NCI-H345 treated with DMSO at 0.1 percent for 48 hours (cell line): ENCODE data around the gene GJA5.

ENCODE experiments used
- DNase-seq: peaks from one replicate; lab custom pipeline; 2025; ENCODE audit not compliant: unreplicated experiment; lab: John Stamatoyannopoulos, UW

GJA5 gene

GRCh38 chr1:147729315-147729714 is 31.1 kb downstream of the GJA5 start:
- DNase-seq = no peak

DNA sequence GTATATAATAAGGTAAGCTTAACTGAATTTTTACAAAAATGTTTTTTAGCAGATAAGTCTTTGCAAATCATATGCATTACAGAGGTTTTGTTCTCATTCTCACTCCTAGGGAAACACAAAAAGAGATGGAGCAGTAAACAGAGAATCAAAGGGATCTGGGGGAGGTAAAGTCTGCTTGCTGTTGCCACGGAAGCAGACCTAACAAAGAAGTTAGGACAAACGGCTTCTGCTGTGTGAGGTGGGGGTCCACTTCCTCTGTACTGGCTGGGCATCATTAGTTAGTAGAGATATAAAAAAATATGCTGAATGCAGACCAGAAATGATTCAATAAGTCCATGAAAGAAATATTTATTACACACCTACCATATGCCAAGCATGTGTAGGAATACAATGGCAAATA is 34.2 kb downstream of the GJA5 start:
- no peak for DNase-seq

- no peak for DNase-seq
Measured at GRCh38 chr1:147725685-147726084, 34.7 kb downstream of the GJA5 start.

DNA sequence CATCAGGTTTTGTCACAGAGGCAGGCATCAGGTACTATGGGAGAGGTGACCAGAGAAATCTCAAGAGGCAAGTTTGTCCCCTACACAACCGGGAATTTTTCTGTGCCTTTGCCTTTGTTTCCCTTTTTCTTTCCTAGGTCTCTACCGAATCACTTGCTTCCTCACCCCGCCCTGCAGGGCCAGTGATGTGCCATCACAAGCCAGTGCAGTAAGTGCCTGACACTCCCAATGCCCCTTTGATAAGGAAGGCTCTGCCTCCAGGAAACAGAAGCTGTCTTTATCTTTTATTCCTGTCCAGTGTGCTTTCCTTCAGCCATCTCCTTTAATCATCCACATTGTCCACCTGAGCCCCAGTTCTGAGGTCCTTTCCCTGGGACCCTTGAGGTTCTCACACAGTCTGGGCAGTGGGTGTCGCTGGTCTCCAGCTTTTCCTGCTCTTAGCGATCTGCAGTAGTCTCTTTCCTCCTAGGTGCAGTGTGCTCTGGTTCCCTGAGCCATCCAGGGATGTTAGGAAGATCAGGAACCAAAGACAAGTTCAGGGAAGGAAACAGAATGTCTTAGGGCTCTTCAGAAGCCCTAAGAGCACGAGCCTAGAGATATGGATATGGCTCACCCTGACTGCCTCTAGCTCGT is 36.6 kb downstream of the GJA5 start:
- peak; percentile 15 for DNase-seq

GRCh38 chr1:147722124-147722523 is 38.3 kb downstream of the GJA5 start:
- no peak for DNase-seq

GRCh38 chr1:147721716-147722115 is 38.7 kb downstream of the GJA5 start:
- DNase-seq = no peak

DNA sequence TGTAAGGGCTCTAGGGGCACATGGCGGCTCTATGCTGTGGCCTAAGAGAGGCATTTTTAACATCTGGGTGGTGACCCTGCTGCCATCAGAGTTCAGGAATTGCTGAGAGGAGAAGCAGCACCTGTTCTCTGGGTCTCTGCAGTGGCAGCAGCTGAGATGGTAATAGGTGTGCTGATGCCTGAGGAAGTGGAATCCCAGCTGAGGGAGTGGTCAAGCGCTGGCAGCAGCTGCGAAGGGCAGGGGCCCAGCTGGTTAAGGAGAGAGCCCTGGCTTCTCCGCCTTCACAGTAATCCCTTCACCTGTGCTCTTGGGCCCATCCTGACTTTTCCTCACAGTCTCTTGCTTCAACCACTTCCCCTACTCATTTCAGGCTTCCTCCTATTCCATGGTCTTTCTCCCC is 39.8 kb downstream of the GJA5 start:
- DNase-seq = no peak

GRCh38 chr1:147719711-147720225 is 40.6 kb downstream of the GJA5 start:
- no peak for DNase-seq

DNA sequence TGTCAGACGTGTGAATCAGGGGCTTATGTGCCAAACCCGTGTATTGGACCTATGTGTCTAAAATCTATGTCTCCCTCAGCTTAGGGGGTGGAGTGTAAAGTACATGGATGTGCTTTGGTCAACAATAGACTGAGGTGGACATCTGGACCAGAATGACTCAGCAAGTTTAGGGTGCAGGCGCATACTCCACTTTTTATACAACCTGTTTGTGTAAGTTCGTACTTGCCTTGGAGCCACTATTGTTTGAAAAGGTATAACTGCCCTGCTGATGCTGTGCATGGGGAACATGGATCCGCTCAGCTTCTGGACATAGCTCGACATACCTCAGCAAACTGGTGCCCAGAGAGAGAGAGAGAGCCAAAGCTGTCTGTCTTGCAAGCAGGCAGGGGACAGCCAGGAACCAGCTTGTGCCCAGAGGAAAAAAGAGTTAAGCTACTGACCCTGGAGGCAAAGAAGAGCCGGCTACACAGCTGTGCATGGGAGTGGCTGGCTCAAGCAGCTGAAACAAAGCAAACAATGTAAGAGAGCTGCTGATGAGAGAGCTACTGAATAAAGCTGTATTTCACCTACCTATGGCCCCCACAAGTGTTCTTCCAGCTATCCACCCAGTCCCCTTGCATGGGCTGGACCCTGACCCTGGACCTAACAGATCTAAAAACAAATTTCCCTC is 41.2 kb downstream of the GJA5 start:
- DNase-seq = no peak

GRCh38 chr1:147717706-147718097 is 42.7 kb downstream of the GJA5 start:
- no peak for DNase-seq

- peak; percentile 74 for DNase-seq
Measured at GRCh38 chr1:147717051-147717705, 43.2 kb downstream of the GJA5 start.

- no peak for DNase-seq
Measured at GRCh38 chr1:147712605-147713004, 47.8 kb downstream of the GJA5 start.
